HG03457 (cell line): ENCODE measurements around the gene CDK11B.

Experiments used
- ATAC-seq: cut with Tn5 transposase; IDR thresholded peaks from one replicate; pipeline ENCODE4 v1.9.1; 2021; ENCODE audit warnings: moderate number of reproducible peaks; ENCODE audit not compliant: unreplicated experiment

The CDK11B gene

DNA sequence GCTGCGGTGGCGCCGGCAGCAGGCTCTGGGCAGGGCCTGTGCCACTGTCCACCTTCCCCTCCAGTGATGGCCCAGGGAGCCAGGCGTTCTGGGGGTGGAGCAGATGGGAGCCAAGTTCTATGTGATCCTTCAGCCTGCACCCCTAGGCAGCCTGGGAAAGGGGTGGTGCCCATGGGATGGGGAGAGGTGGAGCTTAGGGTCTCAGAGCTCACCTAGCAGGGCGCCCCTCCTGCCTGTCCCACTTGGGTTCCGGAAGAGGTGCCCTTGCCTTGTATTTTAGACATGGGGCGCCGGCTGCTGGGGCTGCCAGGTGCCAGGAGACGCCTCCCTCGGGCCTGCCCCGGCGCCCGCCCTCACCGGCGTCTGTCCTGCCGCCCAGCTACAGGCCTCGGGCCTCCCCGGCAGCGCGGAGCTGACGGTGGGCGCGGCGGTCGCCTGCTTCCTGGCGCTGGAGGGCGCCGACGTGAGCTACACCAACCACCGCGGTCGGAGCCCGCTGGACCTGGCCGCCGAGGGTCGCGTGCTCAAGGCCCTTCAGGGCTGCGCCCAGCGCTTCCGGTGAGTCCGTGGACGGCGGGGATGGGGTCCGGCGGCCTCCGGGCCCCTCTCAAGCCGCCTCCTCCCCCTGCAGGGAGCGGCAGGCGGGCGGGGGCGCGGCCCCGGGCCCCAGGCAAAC lies 29.9 kb downstream of the CDK11B start:
- ATAC-seq = no peak

DNA sequence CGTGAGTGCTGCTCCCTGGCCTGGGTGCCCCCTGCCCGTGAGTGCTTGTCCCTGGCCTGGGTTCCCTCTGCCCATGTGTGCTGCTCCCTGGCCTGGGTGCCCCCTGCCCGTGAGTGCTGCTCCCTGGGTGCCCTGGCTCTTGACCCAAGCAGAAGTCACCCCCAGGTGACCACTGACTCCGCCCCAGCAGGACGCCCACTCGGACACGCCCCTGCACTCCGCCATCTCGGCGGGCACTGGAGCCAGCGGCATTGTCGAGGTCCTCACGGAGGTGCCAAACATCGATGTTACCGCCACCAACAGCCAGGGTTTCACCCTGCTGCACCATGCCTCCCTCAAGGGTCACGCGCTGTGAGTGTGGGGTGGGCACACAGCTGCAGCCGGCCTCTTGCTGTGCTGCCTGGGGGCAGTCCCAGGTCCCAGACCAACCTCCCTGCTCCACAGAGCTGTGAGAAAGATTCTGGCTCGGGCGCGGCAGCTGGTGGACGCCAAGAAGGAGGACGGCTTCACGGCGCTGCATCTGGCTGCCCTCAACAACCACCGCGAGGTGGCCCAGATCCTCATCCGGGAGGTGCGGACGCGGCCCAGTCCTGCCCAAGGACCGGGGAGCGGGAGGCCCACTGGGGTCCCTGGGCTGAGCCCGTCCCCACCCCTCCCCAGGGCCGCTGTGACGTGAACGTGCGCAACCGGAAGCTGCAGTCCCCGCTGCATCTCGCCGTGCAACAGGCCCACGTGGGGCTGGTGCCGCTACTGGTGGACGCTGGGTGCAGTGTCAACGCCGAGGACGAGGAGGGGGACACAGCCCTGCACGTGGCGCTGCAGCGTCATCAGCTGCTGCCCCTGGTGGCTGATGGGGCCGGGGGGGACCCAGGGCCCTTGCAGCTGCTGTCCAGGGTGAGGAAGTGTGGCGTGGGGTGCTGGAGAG lies 30.7 kb downstream of the CDK11B start:
- no peak for ATAC-seq

DNA sequence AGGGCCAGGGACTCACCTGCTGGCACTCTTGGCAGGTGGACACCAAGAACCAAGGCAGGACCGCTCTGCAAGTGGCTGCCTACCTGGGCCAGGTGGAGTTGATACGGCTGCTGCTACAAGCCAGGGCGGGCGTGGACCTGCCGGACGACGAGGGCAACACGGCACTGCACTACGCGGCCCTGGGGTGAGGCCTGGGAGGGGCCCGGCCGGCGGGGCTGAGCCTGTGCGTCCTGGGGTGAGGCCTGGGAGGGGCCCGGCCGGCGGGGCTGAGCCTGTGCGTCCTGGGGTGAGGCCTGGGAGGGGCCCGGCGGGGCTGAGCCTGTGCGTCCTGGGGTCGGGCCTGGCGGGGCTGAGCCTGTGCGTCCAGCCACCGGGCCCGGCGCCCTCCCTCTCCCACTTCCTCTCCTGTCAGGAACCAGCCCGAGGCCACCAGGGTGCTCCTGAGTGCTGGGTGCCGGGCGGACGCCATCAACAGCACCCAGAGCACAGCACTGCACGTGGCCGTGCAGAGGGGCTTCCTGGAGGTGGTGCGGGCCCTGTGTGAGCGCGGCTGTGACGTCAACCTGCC lies 31.5 kb downstream of the CDK11B start:
- no peak for ATAC-seq

DNA sequence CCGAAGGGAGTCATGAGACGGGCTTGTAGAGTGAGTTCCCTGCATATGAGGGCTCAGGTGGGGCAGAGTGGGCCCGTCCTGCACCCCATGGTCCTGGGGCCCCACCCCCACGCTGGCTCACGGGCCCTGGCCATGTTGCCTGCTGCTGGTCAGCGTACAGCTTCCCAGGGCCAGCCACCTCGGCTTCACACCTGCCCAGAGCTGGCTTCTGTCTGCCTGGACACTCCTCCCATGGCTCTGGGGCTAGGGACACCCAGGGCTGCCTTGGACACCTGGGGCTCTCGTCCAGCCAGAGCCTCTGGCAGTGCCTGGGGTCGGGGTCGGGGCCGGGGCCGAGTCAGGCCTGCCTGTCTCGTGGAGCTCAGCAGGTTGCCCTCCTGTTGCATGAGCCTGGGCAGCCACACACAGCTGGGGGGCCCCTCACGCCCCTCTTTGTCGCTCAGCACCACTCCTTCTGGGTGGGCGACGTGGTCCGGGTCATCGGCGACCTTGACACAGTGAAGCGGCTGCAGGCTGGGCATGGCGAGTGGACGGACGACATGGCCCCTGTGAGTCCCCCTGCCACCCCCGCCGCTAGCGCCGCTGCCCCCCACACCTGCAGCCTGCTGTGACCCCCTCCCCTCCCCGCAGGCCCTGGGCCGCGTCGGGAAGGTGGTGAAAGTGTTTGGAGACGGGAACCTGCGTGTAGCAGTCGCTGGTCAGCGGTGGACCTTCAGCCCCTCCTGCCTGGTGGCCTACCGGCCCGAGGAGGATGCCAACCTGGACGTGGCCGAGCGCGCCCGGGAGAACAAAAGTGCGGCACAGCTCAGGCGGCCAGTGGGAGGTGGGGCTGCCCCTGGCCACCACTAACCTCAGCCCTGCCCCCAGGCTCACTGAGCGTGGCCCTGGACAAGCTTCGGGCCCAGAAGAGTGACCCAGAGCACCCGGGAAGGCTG lies 32.3 kb downstream of the CDK11B start:
- ATAC-seq = no peak

DNA sequence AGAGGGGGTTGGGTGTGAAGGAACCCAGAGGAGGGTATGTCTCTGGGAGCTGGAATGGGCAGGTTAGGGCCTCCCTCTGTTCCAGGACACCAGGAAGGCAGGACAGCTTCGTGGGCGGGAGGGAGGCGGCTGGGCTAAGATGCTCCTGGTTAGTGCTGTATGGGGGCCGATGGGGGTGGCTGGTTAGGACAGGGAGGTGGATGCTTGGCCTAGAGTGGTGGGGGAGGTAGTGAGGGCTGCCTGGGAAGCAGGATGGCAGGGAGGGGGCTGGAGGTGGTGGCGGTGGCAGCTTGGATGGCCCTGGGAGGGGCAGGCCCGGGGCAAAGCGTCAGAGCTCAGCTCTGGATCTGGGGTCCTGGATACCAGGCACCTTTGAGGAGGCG lies 33.0 kb downstream of the CDK11B start:
- ATAC-seq = no peak

DNA sequence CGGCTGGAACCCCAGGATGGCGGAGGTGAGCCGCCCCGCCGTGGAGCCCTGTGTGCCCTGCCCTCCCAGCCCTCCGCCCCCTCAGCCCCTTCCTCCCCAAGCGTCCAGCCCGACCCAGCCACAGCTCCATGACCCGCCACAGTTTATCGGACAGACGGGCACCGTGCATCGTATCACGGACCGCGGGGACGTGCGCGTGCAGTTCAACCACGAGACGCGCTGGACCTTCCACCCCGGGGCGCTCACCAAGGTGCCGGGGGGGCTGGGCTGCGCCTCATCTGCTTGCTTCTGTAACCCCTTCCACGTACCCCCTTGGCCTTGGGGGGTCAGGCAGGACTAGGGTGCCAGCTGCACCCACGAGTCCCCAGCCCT lies 33.4 kb downstream of the CDK11B start:
- no peak for ATAC-seq

DNA sequence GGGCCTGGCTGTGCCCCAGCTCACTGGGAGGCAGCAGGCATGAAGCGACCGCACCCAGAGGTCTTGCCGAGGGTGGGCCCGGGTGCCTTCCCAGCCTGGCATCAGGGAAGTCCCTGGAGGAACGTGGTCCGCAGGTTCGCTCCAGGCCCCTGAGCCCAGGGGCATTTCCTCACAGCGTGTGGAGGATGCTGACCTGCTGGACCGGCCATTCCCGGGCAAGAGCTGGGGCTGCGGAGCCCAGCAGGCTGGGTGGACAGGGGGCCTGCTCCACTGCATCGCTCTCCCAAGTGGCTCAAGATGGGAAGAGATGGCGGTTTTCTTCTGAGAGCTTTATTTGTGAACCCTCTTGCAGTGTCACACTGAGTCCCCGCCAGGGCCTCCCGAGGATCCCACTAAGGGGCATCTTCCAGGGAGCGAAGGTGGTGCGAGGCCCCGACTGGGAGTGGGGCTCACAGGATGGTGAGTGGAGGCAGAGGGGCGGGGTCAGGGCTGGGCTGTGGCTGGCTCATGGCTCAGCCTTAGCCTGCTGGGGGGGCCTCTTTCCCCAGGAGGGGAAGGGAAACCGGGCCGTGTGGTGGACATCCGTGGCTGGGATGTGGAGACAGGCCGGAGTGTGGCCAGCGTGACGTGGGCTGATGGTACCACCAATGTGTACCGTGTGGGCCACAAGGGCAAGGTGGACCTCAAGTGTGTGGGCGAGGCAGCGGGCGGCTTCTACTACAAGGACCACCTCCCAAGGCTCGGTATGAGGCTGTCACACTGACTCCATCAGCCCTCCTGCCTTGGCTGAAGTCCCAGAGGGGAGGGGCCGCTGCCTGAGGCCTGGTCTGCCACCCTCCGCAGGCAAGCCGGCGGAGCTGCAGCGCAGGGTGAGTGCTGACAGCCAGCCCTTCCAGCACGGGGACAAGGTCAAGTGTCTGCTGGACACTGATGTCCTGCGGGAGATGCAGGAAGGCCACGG lies 34.1 kb downstream of the CDK11B start:
- ATAC-seq = no peak

DNA sequence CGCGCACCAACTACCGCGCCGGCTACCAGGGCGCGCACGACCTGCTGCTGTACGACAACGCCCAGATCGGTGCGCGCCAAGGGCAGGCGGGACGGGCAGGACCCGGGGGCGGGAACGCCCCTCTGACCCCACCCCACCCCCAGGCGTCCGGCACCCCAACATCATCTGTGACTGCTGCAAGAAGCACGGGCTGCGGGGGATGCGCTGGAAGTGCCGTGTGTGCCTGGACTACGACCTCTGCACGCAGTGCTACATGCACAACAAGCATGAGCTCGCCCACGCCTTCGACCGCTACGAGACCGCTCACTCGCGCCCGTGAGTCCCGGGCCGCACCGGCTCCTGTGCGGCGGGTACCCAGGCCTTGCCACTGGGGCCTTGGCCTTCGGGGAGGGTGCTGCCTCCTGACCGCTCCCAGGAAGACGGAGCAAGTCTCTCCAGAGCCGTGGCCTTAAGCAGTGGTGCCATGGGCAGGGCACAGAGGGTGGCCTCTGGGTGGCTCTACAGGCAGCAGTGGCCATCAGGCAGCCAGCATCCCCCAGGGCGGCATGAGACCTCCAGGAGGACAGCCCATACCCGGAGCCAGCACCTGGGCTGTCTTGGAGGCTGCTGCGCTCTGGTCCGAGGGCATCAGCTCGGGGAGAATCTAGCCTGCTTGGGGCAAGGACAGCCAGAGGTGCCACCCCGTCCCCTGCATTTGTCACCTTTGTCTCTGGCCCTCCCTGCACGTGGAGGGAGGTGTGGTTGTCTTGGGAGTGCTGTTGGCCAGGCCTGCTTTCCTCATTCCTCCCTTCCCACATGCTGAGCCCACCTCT lies 35.0 kb downstream of the CDK11B start:
- ATAC-seq = no peak

DNA sequence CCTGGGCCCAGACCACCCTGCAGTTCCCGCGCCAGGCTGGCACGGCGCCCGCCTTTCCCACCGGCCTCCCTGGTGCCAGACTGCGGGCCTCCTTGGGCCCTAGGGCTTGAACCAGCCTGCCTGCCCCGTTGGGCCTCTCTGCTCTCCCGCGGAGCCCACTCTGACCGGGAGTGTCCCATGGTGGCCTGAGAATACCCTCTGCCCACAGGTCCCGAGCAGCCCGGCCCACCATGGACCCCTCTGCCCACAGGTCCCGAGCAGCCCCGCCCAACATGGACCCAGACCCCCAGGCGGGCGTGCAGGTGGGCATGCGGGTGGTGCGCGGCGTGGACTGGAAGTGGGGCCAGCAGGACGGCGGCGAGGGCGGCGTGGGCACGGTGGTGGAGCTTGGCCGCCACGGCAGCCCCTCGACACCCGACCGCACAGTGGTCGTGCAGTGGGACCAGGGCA lies 35.6 kb downstream of the CDK11B start:
- no peak for ATAC-seq

DNA sequence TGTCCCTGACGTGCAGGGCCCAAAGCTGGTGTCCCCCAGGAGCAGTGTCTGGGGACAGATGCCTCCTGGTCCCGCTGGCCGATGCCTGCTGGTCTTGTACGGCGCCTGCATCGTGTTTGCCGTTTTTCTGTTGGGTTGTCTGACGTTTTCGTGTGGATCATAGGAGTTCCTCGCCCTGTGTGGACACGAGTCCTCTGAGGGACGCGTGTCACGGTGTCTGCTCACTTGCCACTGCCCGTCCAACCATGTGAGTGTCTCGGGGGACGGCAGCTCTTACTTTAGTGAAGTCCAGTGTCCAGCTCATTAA lies 36.1 kb downstream of the CDK11B start:
- no peak for ATAC-seq

DNA sequence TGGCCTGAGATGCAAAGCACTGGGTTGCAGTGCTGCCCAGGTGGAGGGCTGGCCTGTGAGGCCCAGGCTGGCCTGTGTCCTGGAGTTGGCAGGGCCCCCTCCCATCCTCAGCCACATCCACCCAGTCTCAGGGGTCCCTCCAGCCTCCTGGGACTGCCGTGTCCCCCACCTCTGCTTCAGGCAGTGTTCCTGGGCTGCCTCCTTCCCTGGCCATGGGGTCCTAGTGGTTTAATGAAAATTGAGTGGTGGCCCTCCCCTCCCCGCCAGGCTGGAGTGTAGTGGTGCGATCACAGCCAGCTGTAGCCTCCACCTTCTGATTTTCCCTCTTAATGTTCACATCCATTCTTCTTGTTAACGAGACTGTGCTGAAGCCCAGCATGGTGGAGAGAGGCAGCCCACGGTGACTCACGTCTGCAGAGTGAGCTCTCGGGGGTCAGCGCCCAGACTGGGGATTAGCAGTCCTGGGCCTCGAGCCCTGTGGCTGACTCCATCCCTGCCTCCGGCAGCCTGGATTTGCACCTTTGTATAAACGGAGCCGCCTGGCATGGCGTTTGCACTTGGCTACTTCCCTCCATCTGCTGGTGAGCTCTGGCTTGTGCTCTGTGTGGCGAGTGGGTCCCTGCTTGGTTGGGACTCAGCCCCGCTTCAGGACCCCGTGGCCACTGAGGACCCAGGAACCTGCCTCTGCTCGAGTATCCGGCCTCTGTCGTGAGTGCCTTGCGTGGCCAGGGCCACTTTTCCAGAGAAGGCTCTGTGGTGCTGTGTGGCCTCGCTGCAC lies 36.6 kb downstream of the CDK11B start:
- no peak for ATAC-seq

DNA sequence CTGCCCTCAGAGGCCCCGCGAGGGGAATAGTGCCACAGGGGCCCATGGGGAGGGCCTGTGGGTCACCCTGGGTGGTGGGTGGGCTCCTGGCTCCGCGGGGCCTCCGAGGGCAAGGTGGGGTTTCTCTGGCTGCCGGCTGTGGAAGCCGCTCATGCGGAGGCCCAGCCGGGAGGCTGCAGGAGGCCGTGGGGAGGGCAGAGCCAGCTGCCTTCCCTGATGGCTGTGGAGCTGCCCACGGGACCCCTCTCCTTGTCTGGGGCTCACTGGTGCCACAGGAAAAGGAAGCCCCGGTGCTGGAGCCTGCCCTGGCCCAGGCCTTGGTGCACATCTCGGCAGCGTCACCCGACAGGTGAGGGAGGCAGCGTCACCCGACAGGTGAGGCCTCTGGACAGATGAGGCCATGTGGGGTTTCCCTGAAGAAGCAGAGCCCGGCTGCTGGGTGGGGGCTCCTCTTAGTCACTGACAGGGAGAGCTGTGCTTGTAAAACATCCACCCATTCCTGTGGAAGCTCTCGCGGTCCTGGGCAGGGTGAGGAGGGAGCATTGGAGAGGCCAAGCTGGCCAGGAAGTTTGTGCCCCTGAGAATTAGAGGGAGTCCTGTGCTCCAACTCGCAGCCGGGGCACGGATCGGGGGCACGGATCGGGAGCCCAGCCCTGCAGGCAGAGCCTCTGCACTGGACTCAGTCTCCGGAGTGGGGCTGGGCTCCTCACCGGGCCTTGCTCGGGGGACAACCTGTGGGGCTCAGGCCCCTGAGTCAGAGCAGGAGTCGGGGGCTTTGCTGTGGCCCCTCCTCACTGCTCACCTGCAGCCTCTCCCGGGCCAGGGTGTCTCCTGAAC lies 37.4 kb downstream of the CDK11B start:
- no peak for ATAC-seq

DNA sequence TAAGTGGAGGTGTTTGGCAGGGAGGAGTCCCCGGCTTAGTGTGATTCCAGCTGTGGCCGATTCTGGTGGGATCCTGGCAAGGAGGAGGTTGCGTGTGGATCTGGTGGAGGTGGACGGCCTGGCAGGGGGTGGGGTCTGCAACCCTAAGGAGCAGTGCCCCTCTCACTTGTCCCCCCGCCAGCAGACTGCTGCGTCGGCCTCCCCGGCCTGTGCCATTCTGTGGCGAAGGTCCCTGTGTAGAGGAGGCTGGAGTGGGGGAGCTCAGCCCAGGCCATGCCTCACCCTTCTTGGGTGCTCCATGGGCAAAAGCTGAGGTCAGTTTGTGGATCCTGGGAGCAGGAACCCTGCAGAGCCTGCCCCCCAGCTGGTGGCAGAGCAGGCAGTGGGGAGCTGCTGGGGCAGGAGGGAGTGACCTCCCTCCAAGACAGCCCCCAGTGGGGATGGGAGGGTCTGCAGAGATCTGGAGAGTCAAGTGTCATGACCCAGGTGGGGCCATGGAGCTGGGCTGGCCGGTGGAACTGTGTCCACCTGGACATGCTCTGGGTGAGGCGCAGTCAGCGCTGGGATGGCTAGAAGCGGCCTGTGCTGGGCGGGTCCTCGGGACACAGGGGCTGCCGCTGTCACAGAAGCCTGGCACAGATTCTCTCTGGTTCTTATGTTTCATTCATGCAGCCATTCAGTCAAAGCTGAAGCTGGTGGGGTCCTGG lies 38.2 kb downstream of the CDK11B start:
- no peak for ATAC-seq

DNA sequence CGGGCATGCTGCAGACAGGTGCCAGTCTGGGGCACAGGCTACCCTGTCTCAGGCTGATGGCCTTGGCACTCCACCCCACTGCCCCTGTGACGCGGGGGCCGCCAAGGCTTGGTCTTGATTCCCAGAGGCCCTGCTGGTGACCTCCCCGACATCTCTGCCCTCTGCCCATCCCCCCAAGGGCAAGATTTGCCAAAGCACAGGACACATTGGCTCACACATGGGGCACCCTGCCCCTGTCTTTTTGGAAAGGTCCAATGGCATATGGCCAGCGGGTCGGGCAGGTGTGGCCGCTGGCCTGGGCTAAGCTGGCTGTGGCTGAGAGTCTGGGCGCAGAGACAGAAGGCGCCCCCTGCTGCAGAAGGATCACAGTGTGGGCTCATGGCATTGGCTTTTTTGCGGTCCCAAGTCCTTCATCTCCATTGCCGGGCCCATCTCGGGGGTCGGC lies 38.9 kb downstream of the CDK11B start:
- ATAC-seq = no peak

DNA sequence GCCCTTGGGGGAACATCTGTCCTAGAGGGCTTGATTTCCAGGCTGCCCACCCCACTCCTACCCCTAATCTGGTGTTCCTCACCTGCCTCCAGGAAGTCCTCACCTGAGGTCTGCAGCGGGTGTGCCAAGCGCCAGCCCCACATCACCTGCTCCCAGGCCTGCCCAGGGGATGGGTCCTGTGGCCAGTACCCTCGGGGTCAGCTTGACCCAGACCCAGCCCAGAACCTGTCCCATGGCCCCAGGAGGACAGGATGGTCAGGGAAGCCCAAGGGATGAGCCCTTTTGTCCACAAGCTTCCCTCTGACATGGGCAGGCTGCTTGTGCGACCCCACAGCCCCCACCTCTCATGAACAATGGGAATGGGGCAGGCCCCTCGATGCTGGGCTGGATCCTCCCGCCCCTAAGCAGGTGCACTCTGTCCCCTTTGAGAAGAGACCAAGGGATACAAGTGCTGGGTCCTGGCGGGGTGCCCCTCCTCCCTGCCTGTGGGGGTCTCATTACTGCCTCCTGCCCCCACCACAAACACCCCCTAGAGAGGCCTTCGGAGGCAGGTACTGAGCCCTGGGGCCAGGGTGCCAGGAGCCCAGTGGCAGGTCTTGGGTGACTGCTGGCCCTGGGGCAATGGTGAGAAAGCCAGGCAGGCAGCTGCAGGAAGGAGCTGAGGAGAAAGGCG lies 40.3 kb downstream of the CDK11B start:
- no peak for ATAC-seq

DNA sequence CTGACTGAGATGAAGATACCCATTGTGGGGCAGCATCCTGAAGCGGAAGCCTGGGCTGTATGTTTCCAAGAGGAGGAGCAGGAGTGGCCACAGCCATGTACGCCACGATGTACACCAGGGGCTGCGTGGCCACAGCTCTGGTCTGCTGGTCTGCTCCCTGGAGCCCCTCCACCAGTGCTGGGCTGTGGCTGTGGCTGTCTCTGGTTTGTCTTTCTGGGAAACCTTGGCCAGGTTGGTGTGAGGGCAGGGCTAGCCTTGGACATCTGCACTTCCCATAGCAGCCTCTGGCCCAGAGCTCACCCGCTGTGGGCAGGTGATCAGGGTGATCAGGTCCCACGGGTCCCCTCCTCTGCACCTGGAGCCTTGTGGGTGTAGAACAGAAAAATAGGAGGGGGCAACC lies 40.9 kb downstream of the CDK11B start:
- no peak for ATAC-seq
